GM23248 (cell line): Measurements from ENCODE around the gene NTN3. TPM values are rescaled to one million over a fixed set of nuclear protein-coding genes. Genes with fewer than 3 reads are reported as not detected.

ENCODE experiments used
- DNase-seq: peaks from one replicate; pipeline ENCODE4 v3.0.0-alpha.2; 2015
- H2AFZ ChIP-seq: fragments of 200-600 bp; sonication (generic); 2 replicates; pipeline ENCODE4 v1.6.1; 2016; ENCODE audit warnings: antibody characterized with exemption
- H3F3A ChIP-seq: fragments of 200-600 bp; sonication (generic); 2 replicates; pipeline ENCODE4 v1.6.1; 2016; ENCODE audit warnings: mild to moderate bottlenecking, antibody characterized with exemption, mixed run types; ENCODE audit not compliant: insufficient read depth
- H3K27ac ChIP-seq: fragments of 200-600 bp; sonication (generic); 2 replicates; pipeline ENCODE4 v1.5.1; 2016; ENCODE audit warnings: mild to moderate bottlenecking
- H3K27me3 ChIP-seq: fragments of 200-600 bp; sonication (generic); replicated peaks from 2 replicates; pipeline ENCODE4 v1.6.1; 2016; ENCODE audit warnings: mild to moderate bottlenecking; ENCODE audit not compliant: insufficient read depth
- H3K36me3 ChIP-seq: fragments of 200-600 bp; sonication (generic); 2 replicates; pipeline ENCODE4 v1.6.1; 2016; ENCODE audit warnings: low read depth, mild to moderate bottlenecking
- H3K4me1 ChIP-seq: fragments of 200-600 bp; sonication (generic); 2 replicates; pipeline ENCODE4 v1.6.1; 2016; ENCODE audit warnings: mild to moderate bottlenecking; ENCODE audit not compliant: insufficient read depth
- H3K4me2 ChIP-seq: fragments of 200-600 bp; sonication (generic); one replicate; pipeline ENCODE4 v1.6.1; 2016; ENCODE audit warnings: mild to moderate bottlenecking; ENCODE audit not compliant: unreplicated experiment
- H3K4me3 ChIP-seq: fragments of 200-600 bp; sonication (generic); 2 replicates; pipeline ENCODE4 v1.5.1; 2016; ENCODE audit warnings: mild to moderate bottlenecking
- H3K79me2 ChIP-seq: fragments of 200-600 bp; sonication (generic); 2 replicates; pipeline ENCODE4 v1.6.1; 2016; ENCODE audit warnings: mild to moderate bottlenecking; ENCODE audit not compliant: insufficient read depth
- H3K9ac ChIP-seq: fragments of 200-600 bp; sonication (generic); 2 replicates; pipeline ENCODE4 v1.6.1; 2016; ENCODE audit warnings: mild to moderate bottlenecking
- H3K9me2 ChIP-seq: fragments of 200-600 bp; sonication (generic); 2 replicates; pipeline ENCODE4 v1.6.1; 2016; ENCODE audit warnings: mixed run types, mild to moderate bottlenecking, moderate library complexity; ENCODE audit not compliant: insufficient read depth
- H3K9me3 ChIP-seq: fragments of 200-600 bp; sonication (generic); one replicate; pipeline ENCODE4 v1.6.1; 2017; ENCODE audit warnings: low read depth
- H4K20me1 ChIP-seq: fragments of 200-600 bp; sonication (generic); 2 replicates; pipeline ENCODE4 v1.6.0; 2016; ENCODE audit not compliant: insufficient read depth
- EZH2 ChIP-seq: fragments of 200-600 bp; sonication (generic); IDR thresholded peaks from 2 replicates; pipeline ENCODE4 v1.6.1; 2018; ENCODE audit warnings: antibody characterized with exemption, mild to moderate bottlenecking; ENCODE audit not compliant: insufficient read depth, poor library complexity, severe bottlenecking
- EZH2phosphoT487 ChIP-seq: fragments of 200-600 bp; sonication (generic); IDR thresholded peaks from 2 replicates; pipeline ENCODE4 v1.6.1; 2018; ENCODE audit warnings: antibody characterized with exemption, moderate library complexity, mild to moderate bottlenecking, low read depth; ENCODE audit not compliant: insufficient read depth
- WGBS, 2 experiments: methylation state at CpG; one replicate each; pipeline ENCODE4 v1.1.6; 2015 to 2017; ENCODE audit warnings: low lambda C conversion rate in 2 of 2, low coverage in 1 of 2; ENCODE audit errors: missing lambda C conversion rate in 2 of 2; 5-methylcytosine and 5-hydroxymethylcytosine counted together
- in situ Hi-C: fragments of 300-500 bp; cut with MboI; formaldehyde crosslinking; loops from 2 replicates; pipeline ENCODE4 v1.15.0; 2020
- polyA plus RNA-seq: library from polyadenylated mRNA; unstranded; fragments of >200 nt; fragmentation: Nextera tagmentation; extraction: Ambion mirVana; gene quantifications from 2 replicates; pipeline ENCODE4 v1.2.1, GENCODE V29; 2016
- total RNA-seq: library from RNA; depleted of rRNA; stranded (reverse); fragments of >200 nt; shearing (Covaris generic); gene quantifications from 2 replicates; pipeline ENCODE4 v1.2.3, GENCODE V29; 2014; rRNA removed

The NTN3 gene
- total RNA-seq (1.8 TPM in 1 of 2 replicates, not detected in the other), polyA plus RNA-seq (not detected in 2 replicates)

GRCh38 chr16:2471016-2471652, at the start of gene NTN3:
TSS of gene NTN3 (plus strand) at chr16:2471297. CDS start at chr16:2471702, 405 bp downstream.
- H3K4me1 ChIP-seq, result no peaks in the 10 kb centered on the region; the same call in 1 of the 2 replicates
- peaks cover 8% of the 10 kb centered on the region; the same call in 1 of the 2 replicates for H3K79me2 ChIP-seq
- no peak within 1 kb of the TSS for H2AFZ ChIP-seq
- no peaks in the 10 kb centered on the region for H3K9me3 ChIP-seq
- DNase-seq, result peak; percentile 58
- no peaks in the 10 kb centered on the region for H3K9me2 ChIP-seq
- no peaks in the 10 kb centered on the region for H3F3A ChIP-seq
- peak within 1 kb of the TSS; percentile 31 for H3K4me3 ChIP-seq
- TF ChIP-seq EZH2 (no peak), EZH2phosphoT487 (no peak)
- no peaks in the 10 kb centered on the region for H3K27me3 ChIP-seq
- no peaks in the 10 kb centered on the region for H3K36me3 ChIP-seq
- in situ Hi-C loops, result no loop called here
- no peaks in the 10 kb centered on the region for H4K20me1 ChIP-seq
- WGBS, 2 experiments, result 1 to 2% methylated on average over 24 to 38 of the region's 59 CpGs
- H3K27ac ChIP-seq, result no peak within 1 kb of the TSS
- no peak within 1 kb of the TSS for H3K9ac ChIP-seq
- H3K4me2 ChIP-seq, result peak within 1 kb of the TSS; percentile 35

DNA sequence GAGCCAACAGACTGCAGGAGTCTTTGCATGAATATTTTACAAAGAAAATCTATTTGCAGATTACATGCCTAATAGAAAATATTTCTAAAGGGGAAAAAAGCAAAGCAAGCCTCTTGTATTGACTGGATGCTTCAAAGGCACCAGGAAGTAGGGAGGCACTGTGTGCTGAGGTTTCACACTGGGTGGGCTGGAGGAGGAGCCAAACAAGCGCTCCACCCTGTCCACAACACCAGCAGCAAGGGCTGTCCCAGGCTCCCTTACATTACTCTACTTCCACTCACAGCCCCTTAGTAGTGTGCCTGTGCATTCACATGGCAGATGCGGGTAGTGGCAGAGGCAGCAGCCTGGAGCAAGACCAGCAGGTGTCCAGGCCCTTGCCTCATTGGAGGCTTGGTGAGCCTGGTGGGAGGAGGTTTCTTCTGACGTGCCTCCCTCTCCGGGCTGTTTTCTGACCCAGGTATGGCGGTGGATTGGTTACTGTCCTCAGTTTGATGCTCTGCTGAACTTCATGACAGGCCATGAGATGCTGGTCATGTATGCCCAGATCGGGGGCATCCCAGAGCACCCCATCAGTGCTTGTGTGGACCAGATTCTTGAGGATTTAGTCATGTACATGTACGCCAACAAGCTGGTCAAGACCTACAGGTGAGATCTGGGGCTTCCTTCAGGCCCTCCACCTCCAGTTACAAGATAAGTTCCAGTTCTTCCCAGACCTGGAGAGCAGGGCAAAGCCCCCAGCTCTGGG, 48.8 kb upstream of the NTN3 start:
- TF ChIP-seq EZH2, result no peak
- no peak for TF ChIP-seq EZH2phosphoT487
- Histone ChIP-seq H3K4me1 (no peaks in the 10 kb centered on the region), H3F3A (no peaks in the 10 kb centered on the region), H3K27me3 (0 out of 2 replicates have a peak, but pooled peaks cover 4% of the 10 kb centered on the region), H3K4me3 (no peak overlapping the region), H3K79me2 (no peaks in the 10 kb centered on the region), H3K9me3 (no peaks in the 10 kb centered on the region), H3K36me3 (no peaks in the 10 kb centered on the region), H4K20me1 (no peaks in the 10 kb centered on the region), H3K27ac (no peak overlapping the region), H2AFZ (no peak overlapping the region), H3K9ac (no peak overlapping the region), H3K4me2 (no peak overlapping the region), H3K9me2 (no peaks in the 10 kb centered on the region)
- 60 to 62% methylated on average over 7 of the region's 7 CpGs for WGBS, 2 experiments
- no peak for DNase-seq
- in situ Hi-C loops, result no loop called here

DNA sequence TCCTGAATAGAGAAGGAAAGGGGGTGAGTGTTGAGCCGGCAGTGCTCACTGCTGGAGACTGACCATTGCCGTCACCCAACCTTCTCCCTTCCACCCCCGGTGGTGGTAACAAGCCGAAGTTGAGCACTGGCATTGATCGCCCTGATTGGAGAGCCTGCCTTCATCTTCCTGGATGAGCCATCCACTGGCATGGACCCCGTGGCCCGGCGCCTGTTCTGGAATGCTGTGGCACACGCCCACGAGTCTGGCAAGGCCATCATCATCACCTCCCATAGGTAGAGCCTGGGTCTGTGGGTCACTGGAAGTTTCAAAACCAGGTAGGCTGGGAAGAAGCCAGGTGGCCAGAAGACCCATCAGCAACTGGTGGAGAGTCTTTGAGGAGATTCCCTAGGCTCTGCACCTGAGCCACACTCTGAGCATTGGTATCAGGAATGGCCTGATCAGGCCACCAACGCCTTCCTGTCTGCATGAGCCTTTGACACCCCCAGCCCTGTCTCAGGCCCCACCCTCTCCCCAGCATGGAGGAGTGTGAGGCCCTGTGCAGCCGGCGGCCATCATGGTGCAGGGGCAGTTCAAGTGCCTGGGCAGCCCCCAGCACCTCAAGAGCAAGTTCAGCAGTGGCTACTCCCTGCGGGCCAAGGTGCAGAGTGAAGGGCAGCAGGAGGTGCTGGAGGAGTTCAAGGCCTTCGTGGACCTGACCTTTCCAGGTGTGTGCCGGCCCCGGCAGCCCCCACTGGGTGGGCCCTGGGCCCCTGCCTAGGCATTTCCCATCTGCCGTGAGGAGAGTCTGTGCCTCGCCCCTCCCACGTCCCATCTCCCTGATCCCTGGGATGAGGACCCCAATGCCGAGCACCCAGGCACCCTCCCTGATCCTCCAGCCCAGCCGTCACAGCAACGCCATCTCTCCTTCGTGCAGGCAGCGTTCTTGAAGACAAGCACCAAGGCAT, 46.8 kb upstream of the NTN3 start:
- Histone ChIP-seq H3K36me3 (no peaks in the 10 kb centered on the region), H3K9ac (no peak overlapping the region), H3K27ac (no peak overlapping the region), H4K20me1 (no peaks in the 10 kb centered on the region), H3K4me1 (no peaks in the 10 kb centered on the region), H3F3A (no peaks in the 10 kb centered on the region), H3K79me2 (no peaks in the 10 kb centered on the region), H3K4me2 (no peak overlapping the region), H2AFZ (no peak overlapping the region), H3K9me2 (no peaks in the 10 kb centered on the region), H3K9me3 (no peaks in the 10 kb centered on the region), H3K27me3 (0 out of 2 replicates have a peak, but pooled peaks cover 4% of the 10 kb centered on the region), H3K4me3 (no peak overlapping the region)
- in situ Hi-C loops, result no loop called here
- DNase-seq, result no peak
- 82 to 84% methylated on average over 24 to 25 of the region's 25 CpGs for WGBS, 2 experiments
- TF ChIP-seq EZH2phosphoT487 (no peak), EZH2 (no peak)

DNA sequence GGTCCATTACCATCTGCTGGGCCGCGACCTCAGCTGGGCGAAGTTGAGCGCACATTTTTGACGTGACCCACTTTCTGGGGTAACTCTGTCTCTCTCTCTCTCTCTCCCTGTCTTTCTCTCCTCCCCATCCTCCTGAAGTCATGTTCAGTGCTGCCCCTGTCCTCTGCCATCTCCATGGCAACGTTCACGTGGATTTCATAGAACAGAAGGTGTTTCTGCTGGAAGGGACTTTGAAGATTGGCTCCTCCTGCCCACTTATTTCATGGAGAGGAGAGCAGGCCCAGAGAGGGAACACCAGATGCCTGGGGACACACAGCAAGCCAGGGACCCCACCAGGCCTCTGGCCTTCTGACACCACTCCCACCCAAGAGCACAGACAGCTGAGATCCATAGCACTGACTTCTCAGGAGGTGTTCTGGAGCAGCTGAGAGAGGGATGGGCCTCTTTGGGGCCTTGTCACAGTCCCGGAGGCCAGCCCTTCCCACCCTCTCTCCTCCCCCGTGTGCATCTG, 46.0 kb upstream of the NTN3 start:
- no peaks in the 10 kb centered on the region for H4K20me1 ChIP-seq
- in situ Hi-C loops, result no loop called here
- TF ChIP-seq EZH2 (no peak), EZH2phosphoT487 (no peak)
- H3F3A ChIP-seq, result no peaks in the 10 kb centered on the region
- no peak overlapping the region for H3K4me2 ChIP-seq
- H3K4me3 ChIP-seq, result no peak overlapping the region
- H3K9me2 ChIP-seq, result no peaks in the 10 kb centered on the region
- 67 to 75% methylated on average over 9 of the region's 9 CpGs for WGBS, 2 experiments
- 0 out of 2 replicates have a peak, but pooled peaks cover 3% of the 10 kb centered on the region for H3K27me3 ChIP-seq
- H3K36me3 ChIP-seq, result no peaks in the 10 kb centered on the region
- no peak overlapping the region for H3K9ac ChIP-seq
- H3K9me3 ChIP-seq, result no peaks in the 10 kb centered on the region
- H3K4me1 ChIP-seq, result peaks cover under 1% of the 10 kb centered on the region; the same call in 1 of the 2 replicates
- no peak overlapping the region for H2AFZ ChIP-seq
- H3K27ac ChIP-seq, result no peak overlapping the region
- no peak for DNase-seq
- H3K79me2 ChIP-seq, result peaks cover 5% of the 10 kb centered on the region
